Measurements from ENCODE around the gene LCMT2. TPM values are rescaled to one million over a fixed set of nuclear protein-coding genes. Genes with fewer than 3 reads are reported as not detected.

LCMT2 gene
- total RNA-seq, 4 donors from 2014 or later, result 5.4 to 9.5 (median 6.4) TPM

GRCh38 chr15:43312378-43312777, 18.0 kb downstream of the LCMT2 start:
- H3K27me3 ChIP-seq, result peaks cover 55% of the 10 kb centered on the region
- no peak overlapping the region for H3K27ac ChIP-seq
- 49 to 59% methylated on average over 4 of the region's 4 CpGs for WGBS, 2 donors (ENCODE audit: low coverage in 1 of 2)
- H3K36me3 ChIP-seq, result no peaks in the 10 kb centered on the region
- H3K9me3 ChIP-seq, result no peaks in the 10 kb centered on the region
- no peak overlapping the region for H3K4me3 ChIP-seq
- ATAC-seq, result no peak
- peaks cover 0 to 7% (median 0%) of the 10 kb centered on the region in 3 donors for H3K4me1 ChIP-seq
- TF ChIP-seq CTCF (IDR thresholded peaks at IDR 0.05) (no peak), POLR2A (IDR thresholded peaks at IDR 0.05) (no peak), POLR2AphosphoS5 (IDR thresholded peaks at IDR 0.05) (no peak), EP300 (IDR thresholded peaks at IDR 0.05) (no peak)

- WGBS, 2 donors (ENCODE audit: low coverage in 1 of 2), result 78 to 88% methylated on average over 8 to 11 of the region's 11 CpGs
- no peaks in the 10 kb centered on the region for H3K36me3 ChIP-seq
- peaks cover 26% of the 10 kb centered on the region for H3K27me3 ChIP-seq
- H3K9me3 ChIP-seq, result no peaks in the 10 kb centered on the region
- H3K4me1 ChIP-seq, result no peaks in the 10 kb centered on the region
- ATAC-seq, result no peak
- H3K27ac ChIP-seq, result no peak within 1 kb of the TSS
- TF ChIP-seq CTCF (IDR thresholded peaks at IDR 0.05) (no peak), POLR2AphosphoS5 (IDR thresholded peaks at IDR 0.05) (no peak), EP300 (IDR thresholded peaks at IDR 0.05) (no peak), POLR2A (IDR thresholded peaks at IDR 0.05) (no peak)
- no peak within 1 kb of the TSS for H3K4me3 ChIP-seq
These were observed 28.1 kb downstream of the LCMT2 start, which contains the start of gene TGM7 for GRCh38 chr15:43302205-43302817. TSS of gene TGM7 (minus strand) at chr15:43302255.

GRCh38 chr15:43299884-43300283, 30.5 kb downstream of the LCMT2 start:
- H3K27ac ChIP-seq, result no peak overlapping the region
- H3K27me3 ChIP-seq, result peaks cover 46% of the 10 kb centered on the region
- H3K36me3 ChIP-seq, result no peaks in the 10 kb centered on the region
- no peak for ATAC-seq
- H3K4me3 ChIP-seq, result no peak overlapping the region
- no peaks in the 10 kb centered on the region for H3K4me1 ChIP-seq
- H3K9me3 ChIP-seq, result no peaks in the 10 kb centered on the region
- TF ChIP-seq EP300 (IDR thresholded peaks at IDR 0.05) (no peak), CTCF (IDR thresholded peaks at IDR 0.05) (no peak), POLR2AphosphoS5 (IDR thresholded peaks at IDR 0.05) (no peak), POLR2A (IDR thresholded peaks at IDR 0.05) (no peak)

- Histone ChIP-seq H3K36me3 (no peaks in the 10 kb centered on the region), H3K27ac (no peak overlapping the region), H3K27me3 (peaks cover 51% of the 10 kb centered on the region), H3K4me3 (no peak overlapping the region), H3K9me3 (no peaks in the 10 kb centered on the region), H3K4me1 (no peaks in the 10 kb centered on the region)
- no peak for ATAC-seq
- TF ChIP-seq EP300 (IDR thresholded peaks at IDR 0.05) (no peak), CTCF (IDR thresholded peaks at IDR 0.05) (no peak), POLR2AphosphoS5 (IDR thresholded peaks at IDR 0.05) (no peak), POLR2A (IDR thresholded peaks at IDR 0.05) (no peak)
- WGBS, 2 donors (ENCODE audit: low coverage in 1 of 2), result 79 to 95% methylated on average over 2 to 3 of the region's 3 CpGs
These were observed 31.0 kb downstream of the LCMT2 start for GRCh38 chr15:43299411-43299810.

- peaks cover 58% of the 10 kb centered on the region for H3K27me3 ChIP-seq
- no peaks in the 10 kb centered on the region for H3K9me3 ChIP-seq
- no peaks in the 10 kb centered on the region for H3K36me3 ChIP-seq
- H3K4me1 ChIP-seq, result no peaks in the 10 kb centered on the region
- H3K4me3 ChIP-seq, result no peak overlapping the region
- 49 to 70% methylated on average over 5 to 6 of the region's 6 CpGs for WGBS, 2 donors (ENCODE audit: low coverage in 1 of 2)
- ATAC-seq, result no peak
- no peak overlapping the region for H3K27ac ChIP-seq
- TF ChIP-seq EP300 (IDR thresholded peaks at IDR 0.05), result no peak
- no peak for TF ChIP-seq POLR2AphosphoS5 (IDR thresholded peaks at IDR 0.05)
- no peak for TF ChIP-seq CTCF (IDR thresholded peaks at IDR 0.05)
- TF ChIP-seq POLR2A (IDR thresholded peaks at IDR 0.05), result no peak
These were observed 36.2 kb downstream of the LCMT2 start for GRCh38 chr15:43294091-43294706.
